Mucosa of stomach (tissue), 1 donor: ENCODE results near the gene PRDX5.
A peak's percentile ranks its signal among the peaks of the same experiment; 100 is the strongest.
"Not testable (repeated sequence)": the region's sequence is repeated elsewhere in the genome, so short reads cannot be mapped to it uniquely, and the experiment has no call there.

ENCODE experiments used
- H3K27me3 ChIP-seq: one replicate; pipeline ENCODE4 v1.7.0; 2013; ENCODE audit warnings: mild to moderate bottlenecking, low read length; ENCODE audit not compliant: control insufficient read depth, insufficient read depth
- H3K36me3 ChIP-seq: one replicate; pipeline ENCODE4 v1.7.0; 2013; ENCODE audit warnings: low read length; ENCODE audit not compliant: control insufficient read depth, insufficient read depth
- H3K4me1 ChIP-seq: one replicate; pipeline ENCODE4 v1.7.0; 2013; ENCODE audit warnings: mild to moderate bottlenecking, low read length; ENCODE audit not compliant: control insufficient read depth, insufficient read depth
- H3K4me3 ChIP-seq: one replicate; pipeline ENCODE4 v1.7.0; 2013; ENCODE audit warnings: low read length
- H3K9ac ChIP-seq: one replicate; pipeline ENCODE4 v1.7.0; 2013; ENCODE audit warnings: mild to moderate bottlenecking, low read length, moderate library complexity
- H3K9me3 ChIP-seq: one replicate; pipeline ENCODE4 v1.7.0; 2013; ENCODE audit warnings: mild to moderate bottlenecking, low read length, moderate library complexity; ENCODE audit not compliant: control insufficient read depth
- donor health status: Pancreatic carcinoma.

PRDX5 gene

DNA sequence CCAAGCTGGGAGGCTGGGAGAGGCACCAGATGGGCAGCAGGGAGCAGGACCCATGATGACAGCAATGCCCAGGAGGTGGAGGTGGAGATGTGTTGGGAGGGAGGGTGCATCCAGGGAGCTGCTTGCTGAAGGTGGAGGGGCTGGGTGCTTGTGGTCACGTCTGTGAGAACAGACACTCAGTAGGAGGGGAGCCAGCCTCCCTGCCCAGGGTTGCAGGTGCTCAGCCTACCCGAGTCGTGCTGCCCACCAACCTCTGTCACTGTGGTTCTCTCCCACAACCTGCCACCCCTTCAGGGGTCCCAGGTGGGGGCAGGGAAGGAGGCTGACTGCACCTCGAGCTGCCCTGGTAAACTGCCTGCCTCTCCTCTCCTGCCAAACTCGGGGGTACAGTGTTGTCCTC lies 5.5 kb downstream of the PRDX5 start:
- Histone ChIP-seq H3K36me3 (peaks cover 6% of the 10 kb centered on the region), H3K9ac (peak overlapping the region; percentile 4), H3K4me1 (peaks cover 41% of the 10 kb centered on the region), H3K4me3 (no peak overlapping the region), H3K27me3 (no peaks in the 10 kb centered on the region), H3K9me3 (no peaks in the 10 kb centered on the region)

DNA sequence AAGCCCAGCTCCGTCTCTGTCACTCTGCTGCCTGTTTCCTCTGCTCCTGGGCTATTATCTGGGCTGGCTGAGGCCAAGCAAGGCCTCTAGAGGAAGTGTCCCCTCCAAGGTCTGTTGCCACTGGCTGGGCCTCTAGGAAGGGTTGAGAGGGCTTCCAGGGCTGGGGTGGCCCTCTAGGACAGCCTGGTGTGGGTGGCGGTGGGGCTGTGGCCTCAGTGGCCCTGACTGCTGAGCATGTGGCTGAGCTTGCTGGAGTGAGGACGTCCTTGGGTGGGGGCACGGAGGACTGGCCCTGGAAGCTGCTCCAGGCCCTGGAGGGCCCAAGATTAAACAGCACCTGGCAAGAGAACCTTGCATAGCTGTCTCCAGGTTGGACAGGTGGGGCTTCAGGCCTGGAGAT lies 6.1 kb downstream of the PRDX5 start:
- not testable (repeated sequence) for H3K9me3 ChIP-seq, H3K4me3 ChIP-seq, H3K36me3 ChIP-seq, H3K9ac ChIP-seq, H3K27me3 ChIP-seq
- H3K4me1 ChIP-seq = peaks cover 39% of the 10 kb centered on the region

- no peak overlapping the region for H3K4me3 ChIP-seq
- no peak overlapping the region for H3K9ac ChIP-seq
- no peaks in the 10 kb centered on the region for H3K9me3 ChIP-seq
- H3K4me1 ChIP-seq = peaks cover 39% of the 10 kb centered on the region
- peaks cover 6% of the 10 kb centered on the region for H3K36me3 ChIP-seq
- no peaks in the 10 kb centered on the region for H3K27me3 ChIP-seq
Measured at GRCh38 chr11:64324692-64325469, 7.0 kb downstream of the PRDX5 start.

DNA sequence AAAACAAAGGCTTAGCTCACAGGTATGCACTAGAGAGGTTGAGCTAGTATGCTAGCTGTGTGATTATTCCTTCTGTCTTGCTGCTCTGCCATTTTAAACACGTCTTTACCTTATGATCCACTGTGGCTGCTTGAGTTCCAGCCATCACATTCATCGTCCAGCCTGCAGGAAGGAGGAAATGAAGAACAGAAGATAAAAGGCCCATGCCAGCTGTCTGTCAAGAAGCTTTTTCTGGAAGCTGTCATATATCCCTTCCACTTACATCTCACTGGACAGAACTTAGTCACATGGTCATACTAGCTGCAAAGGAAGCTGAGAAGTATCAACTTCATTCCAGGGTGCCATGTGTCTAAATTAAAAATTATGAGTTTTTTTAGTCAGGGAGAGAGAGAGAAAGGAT lies 9.5 kb downstream of the PRDX5 start:
- Histone ChIP-seq H3K9ac (no peak overlapping the region), H3K9me3 (no peaks in the 10 kb centered on the region), H3K36me3 (peaks cover 3% of the 10 kb centered on the region), H3K27me3 (no peaks in the 10 kb centered on the region), H3K4me1 (peaks cover 34% of the 10 kb centered on the region), H3K4me3 (no peak overlapping the region)

DNA sequence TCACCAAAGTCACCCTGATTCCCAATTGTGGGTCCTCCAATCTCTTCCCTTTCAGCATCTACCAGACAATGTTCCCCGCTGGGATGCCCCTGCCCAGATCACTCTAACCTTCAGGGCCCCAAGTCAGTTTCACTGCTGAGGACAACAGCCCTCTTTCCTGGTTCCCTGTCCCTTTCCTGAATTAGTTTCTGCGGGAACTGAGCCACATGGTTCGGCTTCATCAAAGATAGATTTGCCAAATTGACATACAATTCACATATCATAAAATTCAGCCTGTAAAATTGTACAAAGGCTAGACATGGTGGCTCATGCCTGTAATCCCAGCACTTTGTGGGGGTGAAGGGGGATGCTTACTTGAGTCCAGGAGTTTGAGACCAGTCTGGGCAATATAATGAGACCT lies 10.1 kb downstream of the PRDX5 start:
- no peaks in the 10 kb centered on the region for H3K27me3 ChIP-seq
- no peaks in the 10 kb centered on the region for H3K9me3 ChIP-seq
- H3K36me3 ChIP-seq = no peaks in the 10 kb centered on the region
- H3K4me3 ChIP-seq = no peak overlapping the region
- peaks cover 29% of the 10 kb centered on the region for H3K4me1 ChIP-seq
- no peak overlapping the region for H3K9ac ChIP-seq

DNA sequence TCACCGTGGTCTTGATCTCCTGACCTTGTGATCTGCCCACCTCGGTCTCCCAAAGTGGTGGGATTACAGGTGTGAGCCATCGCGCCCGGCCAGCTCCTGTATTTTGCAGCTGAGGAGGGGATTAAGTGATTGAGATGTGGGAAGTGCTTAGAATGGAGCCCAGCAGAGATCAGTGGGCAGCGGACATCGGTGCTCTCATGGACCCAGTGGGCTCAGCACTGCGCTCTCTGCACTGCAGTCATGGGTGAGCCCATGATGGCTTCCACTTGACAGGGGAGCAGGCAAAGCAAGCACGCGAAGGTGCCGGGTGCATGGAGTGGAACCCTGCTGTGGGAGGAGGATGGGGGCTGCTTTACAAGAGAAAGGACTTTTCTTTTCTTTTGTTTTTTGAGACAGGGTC lies 13.0 kb downstream of the PRDX5 start:
- Histone ChIP-seq H3K4me3 (no peak overlapping the region), H3K9me3 (no peaks in the 10 kb centered on the region), H3K4me1 (peaks cover 38% of the 10 kb centered on the region), H3K27me3 (no peaks in the 10 kb centered on the region), H3K9ac (no peak overlapping the region), H3K36me3 (no peaks in the 10 kb centered on the region)

- Histone ChIP-seq H3K9me3 (no peaks in the 10 kb centered on the region), H3K9ac (peak overlapping the region; percentile 42), H3K27me3 (no peaks in the 10 kb centered on the region), H3K4me1 (peaks cover 38% of the 10 kb centered on the region), H3K36me3 (no peaks in the 10 kb centered on the region), H3K4me3 (no peak overlapping the region)
Measured at GRCh38 chr11:64331569-64332371, 13.8 kb downstream of the PRDX5 start.

- Histone ChIP-seq H3K9ac (no peak overlapping the region), H3K27me3 (no peaks in the 10 kb centered on the region), H3K4me1 (peaks cover 38% of the 10 kb centered on the region), H3K36me3 (no peaks in the 10 kb centered on the region), H3K4me3 (no peak overlapping the region), H3K9me3 (no peaks in the 10 kb centered on the region)
Measured at GRCh38 chr11:64333556-64333955, 15.6 kb downstream of the PRDX5 start.

- Histone ChIP-seq H3K9ac (no peak overlapping the region), H3K4me3 (no peak overlapping the region)
Measured at GRCh38 chr11:64334764-64335735, 17.1 kb downstream of the PRDX5 start.

DNA sequence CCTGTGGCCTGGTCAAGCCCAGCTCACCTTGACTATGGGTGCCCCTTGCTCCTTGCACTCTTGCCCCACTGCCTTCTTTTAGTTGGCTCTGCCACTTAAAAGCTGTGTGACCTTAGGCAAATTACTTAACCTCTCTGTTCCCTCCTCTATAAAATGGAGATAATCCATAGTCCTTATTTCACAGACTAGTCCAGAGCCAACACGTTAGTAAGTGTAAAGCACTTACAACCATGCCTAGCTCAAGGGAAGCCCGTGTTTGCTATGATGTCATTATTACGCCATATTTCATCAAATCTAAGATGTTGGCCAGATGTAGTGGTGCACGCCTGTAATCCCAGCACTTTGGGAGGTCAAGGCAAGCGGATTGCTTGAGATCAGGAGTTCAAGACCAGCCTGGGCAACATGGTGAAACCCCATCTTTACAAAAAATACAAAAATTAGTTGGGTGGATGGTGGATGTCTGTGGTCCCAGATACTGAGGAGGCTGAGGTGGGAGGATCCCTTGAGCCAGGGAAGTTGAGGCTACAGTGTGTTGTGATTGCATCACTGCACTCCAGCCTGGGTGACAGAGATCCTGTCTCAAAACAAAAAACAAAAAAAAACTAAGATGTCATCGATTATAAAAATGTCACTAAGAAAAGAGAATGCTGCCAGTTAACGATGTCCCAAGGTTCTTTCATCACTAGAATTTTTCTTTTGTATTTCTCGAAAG lies 19.8 kb downstream of the PRDX5 start:
- Histone ChIP-seq H3K27me3 (no peaks in the 10 kb centered on the region), H3K4me3 (no peak overlapping the region), H3K9ac (no peak overlapping the region), H3K36me3 (no peaks in the 10 kb centered on the region), H3K4me1 (peaks cover 20% of the 10 kb centered on the region), H3K9me3 (no peaks in the 10 kb centered on the region)

More at GRCh38 chr11:64334764-64335735, 17.1 kb downstream of the PRDX5 start:
- Histone ChIP-seq H3K36me3 (no peaks in the 10 kb centered on the region), H3K9me3 (no peaks in the 10 kb centered on the region), H3K27me3 (no peaks in the 10 kb centered on the region), H3K4me1 (peaks cover 26% of the 10 kb centered on the region)

- Histone ChIP-seq H3K27me3 (no peaks in the 10 kb centered on the region), H3K9me3 (no peaks in the 10 kb centered on the region), H3K9ac (no peak overlapping the region), H3K36me3 (no peaks in the 10 kb centered on the region), H3K4me3 (no peak overlapping the region), H3K4me1 (peaks cover 30% of the 10 kb centered on the region)
Measured at GRCh38 chr11:64338716-64339115, 20.8 kb downstream of the PRDX5 start.
